ENCODE measurements around the gene ARHGAP25.

ARHGAP25 gene

DNA sequence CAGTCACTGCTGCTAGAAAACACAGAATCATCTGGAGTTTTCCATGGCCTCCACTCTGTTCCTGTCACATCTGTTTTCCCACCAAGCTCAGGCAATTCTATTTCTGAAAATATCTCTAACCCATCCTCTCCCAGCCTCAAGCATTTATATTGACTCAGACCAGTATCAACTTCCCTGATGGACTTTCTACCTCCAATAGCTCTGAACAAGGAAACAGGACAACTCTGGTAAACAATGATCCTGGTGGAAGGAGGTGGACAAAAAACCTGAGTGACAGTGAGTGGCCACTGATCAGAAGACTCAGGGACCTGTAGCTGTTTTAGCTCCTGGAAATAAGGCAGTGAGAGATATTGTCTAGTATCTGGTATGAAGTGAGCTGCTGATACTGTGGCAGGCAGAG is 113.1 kb downstream of the ARHGAP25 start:
- no peak for TF ChIP-seq EZH2 (IDR thresholded peaks at IDR 0.05)
- TF ChIP-seq POLR2AphosphoS5 (IDR thresholded peaks at IDR 0.05; ENCODE audit: borderline replicate concordance, low read depth, low read length), result no peak
- TF ChIP-seq FOXP2 (optimal IDR thresholded peaks at IDR 0.05; ENCODE audit: control extremely low read depth, extremely low read length, insufficient read depth), result no peak
- Histone ChIP-seq H3K4me3 (no peak overlapping the region), H3K9me3 (ENCODE audit: low read depth, low read length) (no peaks in the 10 kb centered on the region), H3K27ac (no peak overlapping the region), H3K36me3 (ENCODE audit: insufficient read depth, low read length) (no peaks in the 10 kb centered on the region), H3K9ac (ENCODE audit: insufficient read length) (no peak overlapping the region)
- no peak for DNase-seq (ENCODE audit: low read depth, low spot score)

DNA sequence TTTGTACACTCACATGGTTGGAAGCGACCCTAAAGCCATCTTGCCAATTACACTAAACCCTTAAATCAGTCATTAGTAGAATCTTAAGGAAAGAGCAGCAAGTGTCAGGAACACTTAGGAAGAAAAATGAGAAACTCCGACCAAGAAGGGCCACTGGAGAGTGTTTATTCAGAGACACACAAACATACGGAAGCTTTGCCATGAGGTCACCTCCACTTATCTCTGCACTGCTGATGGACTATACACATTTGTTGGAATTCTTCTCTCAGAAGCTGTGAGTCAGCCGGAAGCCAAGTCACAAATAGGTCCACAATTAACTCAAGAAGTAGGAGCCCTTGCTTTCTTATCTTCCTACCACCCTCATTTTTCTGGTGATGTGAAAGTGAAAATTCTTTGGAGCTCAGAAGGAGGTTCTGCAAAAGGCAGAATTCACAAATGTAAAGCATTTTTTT is 115.0 kb downstream of the ARHGAP25 start:
- Histone ChIP-seq H3K4me3 (no peak overlapping the region), H3K36me3 (ENCODE audit: insufficient read depth, low read length) (no peaks in the 10 kb centered on the region), H3K9me3 (ENCODE audit: low read depth, low read length) (no peaks in the 10 kb centered on the region), H3K9ac (ENCODE audit: insufficient read length) (no peak overlapping the region), H3K27ac (no peak overlapping the region)
- no peak for TF ChIP-seq POLR2AphosphoS5 (IDR thresholded peaks at IDR 0.05; ENCODE audit: borderline replicate concordance, low read depth, low read length)
- TF ChIP-seq EZH2 (IDR thresholded peaks at IDR 0.05), result no peak
- TF ChIP-seq FOXP2 (optimal IDR thresholded peaks at IDR 0.05; ENCODE audit: control extremely low read depth, extremely low read length, insufficient read depth), result no peak
- DNase-seq (ENCODE audit: low read depth, low spot score), result no peak

DNA sequence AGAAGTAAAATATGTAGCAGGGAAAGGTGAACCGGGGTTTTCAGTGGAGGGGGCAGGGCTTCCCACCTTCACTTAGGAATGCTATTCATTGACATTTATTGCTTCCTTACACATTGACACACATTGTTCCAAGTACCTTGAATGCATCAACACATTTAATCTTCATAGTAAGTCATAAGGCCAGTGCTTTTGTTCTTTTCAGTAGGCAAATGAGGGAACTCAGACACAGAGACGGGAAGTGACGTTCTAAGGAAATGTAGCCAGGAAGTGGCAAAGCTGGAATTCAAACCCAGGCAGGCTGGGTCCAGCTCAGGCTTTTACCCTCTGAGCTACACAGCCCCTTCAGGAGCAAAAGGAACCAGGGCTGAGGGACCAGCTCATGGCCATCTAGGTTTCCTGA is 115.9 kb downstream of the ARHGAP25 start:
- no peak overlapping the region for H3K4me3 ChIP-seq
- H3K9me3 ChIP-seq (ENCODE audit: low read depth, low read length), result no peaks in the 10 kb centered on the region
- H3K9ac ChIP-seq (ENCODE audit: insufficient read length), result no peak overlapping the region
- TF ChIP-seq FOXP2 (optimal IDR thresholded peaks at IDR 0.05; ENCODE audit: control extremely low read depth, extremely low read length, insufficient read depth) (no peak), EZH2 (IDR thresholded peaks at IDR 0.05) (no peak), POLR2AphosphoS5 (IDR thresholded peaks at IDR 0.05; ENCODE audit: borderline replicate concordance, low read depth, low read length) (no peak)
- no peaks in the 10 kb centered on the region for H3K36me3 ChIP-seq (ENCODE audit: insufficient read depth, low read length)
- H3K27ac ChIP-seq, result no peak overlapping the region
- DNase-seq (ENCODE audit: low read depth, low spot score), result no peak

DNA sequence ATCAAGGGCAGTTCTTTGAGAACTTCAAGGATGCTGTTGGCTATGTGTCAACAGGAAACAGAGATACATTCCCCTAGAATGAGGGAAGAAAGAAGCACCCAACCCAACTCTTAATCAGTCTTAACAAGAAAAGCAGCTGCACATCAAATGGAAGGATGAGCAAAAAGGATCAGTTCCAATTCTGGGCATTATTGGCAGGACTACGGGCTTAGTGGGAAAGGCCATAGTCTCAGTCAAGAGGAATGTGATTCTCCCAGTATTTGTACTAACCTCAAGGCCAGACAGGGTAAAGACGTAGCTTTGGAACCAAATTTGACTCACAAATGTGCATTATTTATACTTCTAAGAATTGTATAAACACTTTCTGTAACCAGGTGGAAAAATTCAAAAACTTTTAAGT is 118.4 kb downstream of the ARHGAP25 start:
- no peak overlapping the region for H3K9ac ChIP-seq (ENCODE audit: insufficient read length)
- TF ChIP-seq EZH2 (IDR thresholded peaks at IDR 0.05), result no peak
- no peak for TF ChIP-seq FOXP2 (optimal IDR thresholded peaks at IDR 0.05; ENCODE audit: control extremely low read depth, extremely low read length, insufficient read depth)
- no peak for TF ChIP-seq POLR2AphosphoS5 (IDR thresholded peaks at IDR 0.05; ENCODE audit: borderline replicate concordance, low read depth, low read length)
- H3K27ac ChIP-seq, result no peak overlapping the region
- no peaks in the 10 kb centered on the region for H3K36me3 ChIP-seq (ENCODE audit: insufficient read depth, low read length)
- no peak for DNase-seq (ENCODE audit: low read depth, low spot score)
- no peaks in the 10 kb centered on the region for H3K9me3 ChIP-seq (ENCODE audit: low read depth, low read length)
- no peak overlapping the region for H3K4me3 ChIP-seq

DNA sequence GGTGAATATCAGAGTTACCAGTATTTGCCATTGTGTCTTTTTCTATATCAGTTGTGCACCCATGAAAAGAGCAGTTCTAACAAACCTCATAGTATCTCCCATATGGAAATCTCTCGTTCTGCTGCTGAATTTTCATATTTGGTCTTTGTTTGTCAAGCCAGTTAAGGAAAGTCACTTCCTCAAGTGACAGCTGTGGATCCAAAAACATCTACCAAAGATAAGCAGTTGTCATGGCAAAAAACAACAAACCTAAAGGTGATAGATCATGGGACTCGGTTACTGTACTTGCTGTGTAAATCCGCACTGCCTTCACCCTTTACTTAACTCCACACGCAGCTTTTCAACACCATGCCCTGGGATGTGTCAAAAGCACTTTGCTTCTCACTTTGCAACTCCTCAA is 119.3 kb downstream of the ARHGAP25 start:
- H3K9me3 ChIP-seq (ENCODE audit: low read depth, low read length), result no peaks in the 10 kb centered on the region
- no peaks in the 10 kb centered on the region for H3K36me3 ChIP-seq (ENCODE audit: insufficient read depth, low read length)
- no peak for DNase-seq (ENCODE audit: low read depth, low spot score)
- H3K9ac ChIP-seq (ENCODE audit: insufficient read length), result no peak overlapping the region
- H3K27ac ChIP-seq, result no peak overlapping the region
- no peak overlapping the region for H3K4me3 ChIP-seq
- TF ChIP-seq POLR2AphosphoS5 (IDR thresholded peaks at IDR 0.05; ENCODE audit: borderline replicate concordance, low read depth, low read length) (no peak), EZH2 (IDR thresholded peaks at IDR 0.05) (no peak), FOXP2 (optimal IDR thresholded peaks at IDR 0.05; ENCODE audit: control extremely low read depth, extremely low read length, insufficient read depth) (no peak)

DNA sequence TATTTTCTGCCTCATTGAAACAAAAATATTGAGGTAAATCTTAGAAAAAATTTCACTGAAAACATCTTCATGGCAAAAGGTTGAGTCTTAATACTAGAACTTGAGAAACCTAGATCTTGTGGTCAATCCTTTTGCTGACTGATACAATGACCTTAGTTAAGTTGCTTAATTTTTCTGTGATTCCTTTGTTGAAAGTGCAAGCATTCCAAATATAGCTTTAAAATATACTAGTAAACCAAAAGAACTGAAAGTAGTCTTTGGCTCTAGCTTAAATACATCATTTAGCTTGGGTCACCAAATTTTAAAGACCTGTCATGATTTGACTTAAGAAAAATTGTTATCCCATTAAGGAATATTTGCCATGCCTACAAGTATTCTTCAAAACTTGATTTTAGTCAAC is 119.9 kb downstream of the ARHGAP25 start:
- no peak for DNase-seq (ENCODE audit: low read depth, low spot score)
- TF ChIP-seq FOXP2 (optimal IDR thresholded peaks at IDR 0.05; ENCODE audit: control extremely low read depth, extremely low read length, insufficient read depth) (no peak), POLR2AphosphoS5 (IDR thresholded peaks at IDR 0.05; ENCODE audit: borderline replicate concordance, low read depth, low read length) (no peak), EZH2 (IDR thresholded peaks at IDR 0.05) (no peak)
- Histone ChIP-seq H3K36me3 (ENCODE audit: insufficient read depth, low read length) (no peaks in the 10 kb centered on the region), H3K27ac (no peak overlapping the region), H3K9me3 (ENCODE audit: low read depth, low read length) (no peaks in the 10 kb centered on the region), H3K4me3 (no peak overlapping the region), H3K9ac (ENCODE audit: insufficient read length) (no peak overlapping the region)

DNA sequence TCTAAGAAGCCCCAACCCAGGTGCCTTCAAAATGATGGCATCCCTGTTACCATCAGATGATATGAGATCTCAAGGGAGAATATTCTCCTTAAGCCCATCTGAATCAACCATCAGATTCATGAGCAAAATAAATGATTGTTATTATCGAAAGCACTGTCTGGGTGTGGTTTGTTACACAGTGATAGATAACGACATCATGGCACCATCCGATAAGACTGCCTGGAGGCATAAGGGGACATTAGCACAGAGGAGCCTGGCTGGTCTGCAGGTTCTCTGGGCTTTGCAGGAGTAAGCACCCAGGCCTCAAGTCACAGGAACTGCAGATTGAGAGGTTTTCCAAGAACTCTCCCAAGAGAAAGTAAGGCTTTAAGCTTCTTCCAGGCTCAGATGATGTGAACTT is 120.9 kb downstream of the ARHGAP25 start:
- no peak for DNase-seq (ENCODE audit: low read depth, low spot score)
- H3K36me3 ChIP-seq (ENCODE audit: insufficient read depth, low read length), result no peaks in the 10 kb centered on the region
- H3K4me3 ChIP-seq, result no peak overlapping the region
- no peaks in the 10 kb centered on the region for H3K9me3 ChIP-seq (ENCODE audit: low read depth, low read length)
- TF ChIP-seq POLR2AphosphoS5 (IDR thresholded peaks at IDR 0.05; ENCODE audit: borderline replicate concordance, low read depth, low read length) (no peak), EZH2 (IDR thresholded peaks at IDR 0.05) (no peak), FOXP2 (optimal IDR thresholded peaks at IDR 0.05; ENCODE audit: control extremely low read depth, extremely low read length, insufficient read depth) (no peak)
- H3K9ac ChIP-seq (ENCODE audit: insufficient read length), result no peak overlapping the region
- H3K27ac ChIP-seq, result no peak overlapping the region

DNA sequence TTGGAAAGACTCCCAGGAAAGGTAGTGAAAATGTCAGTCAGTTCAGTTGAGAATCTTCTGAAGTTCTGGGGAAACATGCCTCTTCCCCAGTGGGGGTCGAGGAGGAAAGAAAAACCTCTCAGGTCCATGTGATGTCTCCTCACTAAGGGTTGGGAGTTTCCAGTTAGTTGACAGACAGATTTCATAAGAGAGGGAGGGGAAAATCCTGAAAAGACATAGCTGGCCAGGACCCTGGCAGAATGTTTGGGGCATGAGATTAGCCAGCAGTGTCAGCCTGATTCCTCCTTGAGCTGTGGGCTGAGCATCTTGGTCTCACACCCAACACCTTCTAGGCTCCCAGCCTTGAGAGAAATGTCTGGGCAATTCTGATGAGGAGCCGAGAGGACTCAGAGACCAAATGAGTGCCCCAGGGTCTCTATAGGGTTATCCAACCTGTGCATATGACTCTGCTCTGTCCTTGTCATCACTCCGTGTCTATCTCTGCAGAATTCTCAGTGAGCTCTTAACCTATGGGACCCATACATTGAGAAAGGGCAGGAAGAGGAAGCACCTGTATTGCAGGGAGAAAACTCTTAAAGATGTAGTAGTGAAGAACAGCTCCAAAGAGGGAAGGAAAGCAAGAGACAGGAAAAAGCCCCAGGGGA is 122.7 kb downstream of the ARHGAP25 start:
- Histone ChIP-seq H3K9ac (ENCODE audit: insufficient read length) (no peak overlapping the region), H3K36me3 (ENCODE audit: insufficient read depth, low read length) (no peaks in the 10 kb centered on the region), H3K9me3 (ENCODE audit: low read depth, low read length) (no peaks in the 10 kb centered on the region), H3K4me3 (no peak overlapping the region), H3K27ac (no peak overlapping the region)
- no peak for TF ChIP-seq FOXP2 (optimal IDR thresholded peaks at IDR 0.05; ENCODE audit: control extremely low read depth, extremely low read length, insufficient read depth)
- no peak for TF ChIP-seq EZH2 (IDR thresholded peaks at IDR 0.05)
- no peak for TF ChIP-seq POLR2AphosphoS5 (IDR thresholded peaks at IDR 0.05; ENCODE audit: borderline replicate concordance, low read depth, low read length)
- DNase-seq (ENCODE audit: low read depth, low spot score), result no peak

Measured in SK-N-MC (cell line).